Kidney (tissue), 14 donors: ENCODE measurements around the gene SDHAF3. TPM values are rescaled to one million over a fixed set of nuclear protein-coding genes. Genes with fewer than 3 reads are reported as not detected.
"Not testable (repeated sequence)": the region's sequence is repeated elsewhere in the genome, so short reads cannot be mapped to it uniquely, and the experiment has no call there.

Source experiments
- DNase-seq, 5 donors: peaks; one replicate each; pipeline ENCODE4 v3.0.0-alpha.2; 2013 to 2020
- FAIRE-seq: peaks from 2 replicates; lab custom pipeline; 2012; peaks lifted over from hg19 to GRCh38; lab: Jason Lieb, UNC
- H3K27ac ChIP-seq, 2 donors: one replicate each; pipeline ENCODE4 v1.7.0; 2013; ENCODE audit warnings: low read depth in 2 of 2, low read length in 2 of 2, inconsistent platforms in 1 of 2
- H3K27me3 ChIP-seq: one replicate; pipeline ENCODE4 v1.7.1; 2013; ENCODE audit warnings: low read length, inconsistent platforms; ENCODE audit not compliant: control insufficient read depth, insufficient read depth
- H3K36me3 ChIP-seq, 3 donors: one replicate each; pipeline versions ENCODE4 v1.7.0 to v1.7.1; 2013; ENCODE audit warnings: low read length in 3 of 3, control low read depth in 1 of 3, inconsistent platforms in 1 of 3; ENCODE audit not compliant: insufficient read depth in 3 of 3, control insufficient read depth in 2 of 3
- H3K4me1 ChIP-seq, 3 donors: one replicate each; pipeline versions ENCODE4 v1.7.0 to v1.7.1; 2013; ENCODE audit warnings: low read length in 3 of 3, inconsistent platforms in 1 of 3, low read depth in 1 of 3; ENCODE audit not compliant: control insufficient read depth in 2 of 3, insufficient read depth in 2 of 3
- H3K4me3 ChIP-seq, 3 donors: one replicate each; pipeline versions ENCODE4 v1.7.0 to v1.8.1; 2013; ENCODE audit warnings: low read length in 3 of 3, control low read depth in 1 of 3, inconsistent platforms in 1 of 3
- H3K9ac ChIP-seq, 3 donors: one replicate each; pipeline versions ENCODE4 v1.7.0 to v1.7.1; 2013; ENCODE audit warnings: low read length in 3 of 3, control low read depth in 1 of 3, inconsistent platforms in 1 of 3
- H3K9me3 ChIP-seq, 3 donors: one replicate each; pipeline versions ENCODE4 v1.7.0 to v1.7.1; 2013; ENCODE audit warnings: low read length in 3 of 3, control low read depth in 1 of 3, inconsistent platforms in 1 of 3; ENCODE audit not compliant: control insufficient read depth in 2 of 3, insufficient read depth in 1 of 3
- intact Hi-C: fragments of 100-400 bp; cut with DNase I; formaldehyde crosslinking; loops from one replicate; pipeline ENCODE4 v1.11.1; 2022
- polyA plus RNA-seq: library from polyadenylated mRNA; stranded (reverse); fragments of 350-450 nt; fragmentation: Illumina TruSeq; extraction: RNeasy Lipid Tissue Mini Kit (QIAGEN cat#74804); gene quantifications from one replicate; pipeline ENCODE4 v1.2.3, GENCODE V29; 2014; ENCODE audit warnings: low read depth, low replicate concordance; ENCODE audit not compliant: insufficient read depth
- total RNA-seq: library from RNA; stranded (reverse); fragmentation: NEBNext Ultra II Directional; extraction: Animal tissue kit (Norgen Biotek cat#: 25700); gene quantifications from one replicate; pipeline ENCODE4 v1.2.1, GENCODE V29; 2021
- TF ChIP-seq, protein P1 (sequence below): IDR thresholded peaks from 3 replicates; pipeline ENCODE4 v1.5.1; 2012; ENCODE audit warnings: mild to moderate bottlenecking, moderate library complexity, borderline replicate concordance; ENCODE audit not compliant: insufficient read depth; ENCODE audit errors: extremely low read depth
- donor health status: control.
- donor health status: control.
- donor health status: control.
- donor health status: control.
- donor health status: control.
- donor health status: DM: yes; HTN: yes; CAD: no.
- donor health status: Normal renal cell carcinoma (clear cell type).

Gene SDHAF3
- total and polyA plus RNA-seq, 2 donors from 2014 or later, result 17.2 to 22.2 TPM

DNA sequence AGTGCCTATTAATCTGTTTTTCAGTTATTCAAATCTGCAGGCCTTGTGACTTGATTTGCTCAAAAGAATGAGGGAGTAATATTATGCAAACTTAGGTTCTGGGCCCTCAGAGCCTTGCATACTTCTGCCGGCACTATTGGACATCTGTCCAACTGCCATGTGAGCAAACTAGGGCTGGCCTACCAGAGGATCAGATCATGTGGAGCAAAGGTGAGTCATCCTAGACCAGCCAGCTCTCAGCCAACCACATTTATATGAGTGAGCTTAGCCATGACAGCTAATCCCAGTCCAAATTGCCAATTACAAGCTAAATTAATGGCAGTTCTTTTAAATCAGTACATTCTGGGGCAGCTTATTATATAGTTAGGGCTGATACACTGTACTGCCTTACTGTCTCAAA lies 69.6 kb downstream of the SDHAF3 start:
- DNase-seq (no peak), FAIRE-seq (no peak)
- TF ChIP-seq, protein P1, sequence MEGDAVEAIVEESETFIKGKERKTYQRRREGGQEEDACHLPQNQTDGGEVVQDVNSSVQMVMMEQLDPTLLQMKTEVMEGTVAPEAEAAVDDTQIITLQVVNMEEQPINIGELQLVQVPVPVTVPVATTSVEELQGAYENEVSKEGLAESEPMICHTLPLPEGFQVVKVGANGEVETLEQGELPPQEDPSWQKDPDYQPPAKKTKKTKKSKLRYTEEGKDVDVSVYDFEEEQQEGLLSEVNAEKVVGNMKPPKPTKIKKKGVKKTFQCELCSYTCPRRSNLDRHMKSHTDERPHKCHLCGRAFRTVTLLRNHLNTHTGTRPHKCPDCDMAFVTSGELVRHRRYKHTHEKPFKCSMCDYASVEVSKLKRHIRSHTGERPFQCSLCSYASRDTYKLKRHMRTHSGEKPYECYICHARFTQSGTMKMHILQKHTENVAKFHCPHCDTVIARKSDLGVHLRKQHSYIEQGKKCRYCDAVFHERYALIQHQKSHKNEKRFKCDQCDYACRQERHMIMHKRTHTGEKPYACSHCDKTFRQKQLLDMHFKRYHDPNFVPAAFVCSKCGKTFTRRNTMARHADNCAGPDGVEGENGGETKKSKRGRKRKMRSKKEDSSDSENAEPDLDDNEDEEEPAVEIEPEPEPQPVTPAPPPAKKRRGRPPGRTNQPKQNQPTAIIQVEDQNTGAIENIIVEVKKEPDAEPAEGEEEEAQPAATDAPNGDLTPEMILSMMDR, result no peak
- intact Hi-C loops, result no loop called here
- no peaks in the 10 kb centered on the region for H3K4me1 ChIP-seq
- H3K4me3 ChIP-seq, result no peak overlapping the region
- H3K36me3 ChIP-seq, result no peaks in the 10 kb centered on the region
- H3K9me3 ChIP-seq, result no peaks in the 10 kb centered on the region
- H3K27ac ChIP-seq, result no peak overlapping the region
- H3K27me3 ChIP-seq, result no peaks in the 10 kb centered on the region
- no peak overlapping the region for H3K9ac ChIP-seq

DNA sequence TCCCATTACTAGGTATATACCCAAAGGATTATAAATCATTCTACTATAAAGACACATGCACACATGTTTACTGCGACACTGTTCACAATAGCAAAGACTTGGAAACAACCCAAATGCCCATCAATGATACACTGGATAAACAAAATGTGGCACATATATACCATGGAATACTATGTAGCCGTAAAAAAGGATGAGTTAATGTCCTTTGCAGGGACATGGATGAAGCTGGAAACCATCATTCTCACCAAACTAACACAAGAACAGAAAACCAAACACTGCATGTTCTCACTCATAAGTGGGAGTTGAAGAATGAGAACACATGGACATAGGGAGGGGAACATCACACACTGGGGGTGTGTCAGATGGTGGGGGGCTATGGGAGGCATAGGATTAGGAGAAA lies 78.7 kb downstream of the SDHAF3 start:
- DNase-seq, FAIRE-seq, H3K36me3 ChIP-seq: not testable (repeated sequence)

DNA sequence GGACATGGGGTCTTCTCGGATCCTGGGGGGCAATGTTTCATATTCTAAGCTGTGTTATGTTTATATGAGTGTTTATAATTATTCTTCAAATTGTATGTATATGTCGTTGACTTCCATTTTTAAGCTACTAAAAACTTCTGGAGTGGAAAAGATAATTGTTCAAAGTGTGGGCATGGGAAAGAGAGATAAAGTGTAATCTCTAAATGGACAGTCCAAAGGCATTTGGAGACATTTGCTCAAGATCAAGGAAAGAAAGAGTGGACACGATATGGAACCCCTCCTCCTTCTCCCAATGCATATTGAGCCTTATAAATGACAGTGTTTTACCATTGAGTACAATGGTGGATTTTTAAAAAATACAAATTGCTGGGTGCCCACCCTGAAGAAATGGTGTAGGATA lies 81.1 kb downstream of the SDHAF3 start:
- DNase-seq, result no peak
- H3K27me3 ChIP-seq, result no peaks in the 10 kb centered on the region
- H3K9ac ChIP-seq, result no peak overlapping the region
- no peaks in the 10 kb centered on the region for H3K36me3 ChIP-seq
- TF ChIP-seq, protein P1, result no peak
- H3K4me3 ChIP-seq, result no peak overlapping the region
- intact Hi-C loops, result no loop called here
- no peaks in the 10 kb centered on the region for H3K9me3 ChIP-seq
- no peaks in the 10 kb centered on the region for H3K4me1 ChIP-seq
- H3K27ac ChIP-seq, result no peak overlapping the region
- no peak for FAIRE-seq

More for the DNA sequence above, 78.7 kb downstream of the SDHAF3 start:
- H3K27me3 ChIP-seq, H3K27ac ChIP-seq, H3K4me3 ChIP-seq, intact Hi-C loops, H3K9ac ChIP-seq, H3K9me3 ChIP-seq, H3K4me1 ChIP-seq: not testable (repeated sequence)

DNA sequence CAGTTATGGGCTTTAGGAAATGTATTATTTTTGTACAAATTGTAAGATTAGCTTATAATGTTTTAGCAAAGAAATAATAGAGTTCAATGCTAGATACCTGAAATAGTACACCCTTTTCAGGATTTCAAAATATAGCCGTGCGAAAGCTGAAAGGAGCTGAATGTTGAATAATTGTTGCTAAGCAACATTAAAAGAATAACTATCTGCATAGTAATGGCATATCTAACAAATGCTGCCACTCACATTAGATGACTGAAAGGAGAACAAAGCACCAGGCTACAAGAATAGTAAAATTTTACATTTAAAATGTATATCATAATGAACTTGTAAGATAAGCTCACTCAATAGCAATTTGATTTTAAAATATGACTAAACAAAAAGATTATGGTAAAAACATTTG lies 82.5 kb downstream of the SDHAF3 start:
- DNase-seq (no peak), FAIRE-seq (no peak)
- H3K27me3 ChIP-seq, result no peaks in the 10 kb centered on the region
- no peak overlapping the region for H3K9ac ChIP-seq
- no peaks in the 10 kb centered on the region for H3K9me3 ChIP-seq
- no peaks in the 10 kb centered on the region for H3K36me3 ChIP-seq
- H3K4me3 ChIP-seq, result no peak overlapping the region
- intact Hi-C loops, result no loop called here
- TF ChIP-seq, protein P1, result no peak
- H3K27ac ChIP-seq, result no peak overlapping the region
- H3K4me1 ChIP-seq, result no peaks in the 10 kb centered on the region
